Iris pigment epithelial cell (primary cell): ENCODE results near the gene PLAAT3.
A peak's percentile ranks its signal among the peaks of the same experiment; 100 is the strongest.
"Not testable (repeated sequence)": the region's sequence is repeated elsewhere in the genome, so short reads cannot be mapped to it uniquely, and the experiment has no call there.

Experiments
- DNase-seq: peaks from one replicate; pipeline ENCODE4 v3.0.0-alpha.2; 2011; ENCODE audit warnings: low read depth

Gene PLAAT3

DNA sequence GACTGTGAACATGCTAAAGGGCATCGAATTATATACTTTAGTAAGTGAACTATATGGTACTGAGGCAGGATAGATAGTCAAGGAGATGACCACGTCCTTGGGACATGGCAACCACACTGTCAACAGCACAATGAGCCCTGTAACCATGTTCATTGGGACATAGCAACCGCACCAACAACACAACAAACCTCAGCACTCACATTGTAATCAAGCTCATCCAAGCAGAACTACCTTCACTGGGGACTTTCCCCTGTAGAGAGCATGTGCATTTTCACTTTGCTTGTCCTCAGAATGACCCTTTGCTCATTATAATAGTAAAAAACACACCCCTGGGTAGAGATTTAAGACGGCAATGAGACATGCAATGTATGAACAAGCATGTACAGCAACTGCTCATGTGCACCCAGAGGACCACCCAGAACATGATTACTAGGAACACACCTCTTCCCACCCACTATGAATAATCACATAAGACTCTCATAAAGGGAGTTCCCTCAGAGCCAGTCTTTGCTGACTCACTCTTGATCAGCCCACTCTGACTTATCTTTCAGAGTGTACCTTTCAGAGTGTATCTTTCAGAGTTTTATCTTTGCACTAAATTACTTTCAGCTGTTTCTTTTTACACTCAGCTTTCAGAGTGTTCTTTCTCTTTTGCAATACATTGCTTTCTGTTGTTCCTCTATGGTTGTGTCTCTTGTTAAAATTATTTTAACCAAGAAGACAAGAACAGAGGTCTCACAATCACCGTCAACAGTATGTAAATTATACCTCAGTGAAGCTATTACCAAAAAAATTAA lies 47.0 kb downstream of the PLAAT3 start:
- DNase-seq: peak; percentile 94

GRCh38 chr11:63564784-63565350 lies 49.4 kb downstream of the PLAAT3 start:
- no peak for DNase-seq

GRCh38 chr11:63564056-63564774 lies 50.0 kb downstream of the PLAAT3 start:
- no peak for DNase-seq

DNA sequence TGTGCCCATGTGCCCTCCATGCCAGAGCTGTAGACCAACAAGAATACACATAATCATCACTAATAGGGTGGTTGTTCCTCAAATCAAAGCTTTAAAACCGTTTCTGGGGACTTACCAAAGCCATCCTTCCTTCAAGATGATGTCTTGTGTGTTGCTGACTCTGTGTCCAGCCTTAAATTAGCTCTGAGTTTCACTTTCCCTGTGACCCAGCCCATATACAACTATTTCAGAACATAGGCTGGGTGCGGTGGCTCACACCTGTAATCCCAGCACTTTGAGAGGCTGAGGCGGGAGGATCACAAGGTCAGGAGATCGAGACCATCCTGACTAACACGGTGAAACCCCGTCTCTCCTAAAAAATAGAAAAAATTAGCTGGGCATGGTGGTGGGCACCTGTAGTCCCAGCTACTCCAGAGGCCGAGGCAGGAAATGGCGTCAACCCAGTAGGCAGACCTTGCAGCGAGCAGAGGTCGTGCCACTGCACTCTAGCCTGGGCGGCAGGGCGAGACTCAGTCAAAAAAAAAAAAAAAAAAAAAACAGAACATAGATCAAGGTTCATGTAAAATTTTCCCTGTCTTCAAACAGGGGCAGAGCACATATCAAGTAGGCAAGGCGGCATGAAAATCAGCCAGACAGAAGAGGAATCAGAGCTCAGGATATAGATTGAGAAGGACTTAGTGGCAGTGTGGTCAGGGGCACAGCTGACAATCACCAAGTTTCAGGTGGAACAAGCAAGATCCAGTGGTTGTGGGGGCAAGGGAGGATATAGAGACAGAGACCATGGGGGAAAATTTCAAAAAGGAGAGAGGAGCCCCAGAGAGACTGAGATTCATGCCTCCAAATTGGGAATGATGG lies 50.8 kb downstream of the PLAAT3 start, which contains the start of gene PLAAT2:
TSS of gene PLAAT2 (minus strand) at position 179 of the 855 bp plus-strand sequence. CDS start at position 124, 55 bp downstream.
- no peak for DNase-seq

DNA sequence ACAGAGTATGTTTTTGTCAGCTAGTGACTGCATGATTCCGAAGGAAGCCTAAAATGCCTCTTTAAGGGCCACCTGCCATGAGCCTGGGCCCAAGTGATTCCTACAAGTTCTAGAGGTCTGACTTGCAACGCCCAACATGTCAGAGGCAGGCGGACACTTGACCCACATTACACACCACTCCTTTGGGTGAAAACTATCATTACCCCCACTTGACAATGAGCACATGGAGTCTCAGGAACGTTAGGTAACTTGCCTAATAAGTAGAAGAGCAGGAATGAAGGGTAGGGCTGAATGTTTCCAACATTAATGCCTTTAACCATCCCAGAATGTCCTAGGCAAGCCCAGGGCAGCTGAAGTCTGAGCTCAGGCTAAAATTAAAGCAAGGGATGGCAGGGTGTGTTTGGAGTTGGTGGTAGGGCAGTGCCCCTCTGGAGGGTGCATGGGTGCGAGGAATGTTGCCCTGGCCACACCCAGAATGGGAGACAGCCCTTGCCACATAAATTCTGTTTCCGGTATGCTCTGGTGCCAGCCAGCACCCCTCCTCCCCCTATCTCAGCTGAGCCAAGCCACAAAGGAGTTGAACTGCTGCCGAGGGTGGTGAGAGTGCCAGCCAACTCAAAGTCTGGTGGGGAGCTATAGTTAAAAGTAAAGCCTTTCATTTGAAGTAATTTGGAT lies 53.6 kb downstream of the PLAAT3 start:
- no peak for DNase-seq

DNA sequence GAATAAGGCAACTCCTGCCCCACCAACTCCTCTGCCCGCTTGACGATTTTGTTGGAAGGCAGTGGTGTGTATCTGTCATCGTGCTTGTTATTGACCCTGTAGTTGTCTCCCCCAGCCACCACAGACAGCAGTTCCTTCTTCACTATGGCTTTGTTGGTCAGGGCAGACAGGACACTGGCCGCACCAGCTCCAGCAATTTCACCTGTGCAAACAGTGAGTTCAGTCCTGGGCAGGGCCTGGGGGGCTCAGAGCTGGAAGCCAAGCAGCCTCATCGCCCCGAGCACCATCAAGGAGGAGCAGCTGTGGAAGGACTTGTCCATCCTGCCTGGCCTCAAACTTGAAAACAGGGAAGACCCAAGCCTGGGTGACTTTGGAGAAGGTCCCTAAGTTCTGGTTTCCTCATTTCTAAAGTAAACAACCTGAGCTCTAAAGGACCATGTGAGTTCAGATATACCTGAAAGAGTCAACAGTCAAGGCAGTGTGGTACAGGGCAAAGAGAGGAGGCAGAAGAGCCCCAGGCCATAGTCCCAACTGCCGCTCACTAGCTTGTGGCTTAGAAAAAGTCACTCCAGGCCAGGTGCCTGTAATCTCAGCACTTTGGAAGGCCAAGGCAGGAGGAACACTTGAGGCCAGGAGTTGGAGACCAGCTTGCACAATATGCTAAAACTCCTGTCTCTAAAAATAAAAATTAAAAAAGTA lies 55.6 kb downstream of the PLAAT3 start:
- no peak for DNase-seq

DNA sequence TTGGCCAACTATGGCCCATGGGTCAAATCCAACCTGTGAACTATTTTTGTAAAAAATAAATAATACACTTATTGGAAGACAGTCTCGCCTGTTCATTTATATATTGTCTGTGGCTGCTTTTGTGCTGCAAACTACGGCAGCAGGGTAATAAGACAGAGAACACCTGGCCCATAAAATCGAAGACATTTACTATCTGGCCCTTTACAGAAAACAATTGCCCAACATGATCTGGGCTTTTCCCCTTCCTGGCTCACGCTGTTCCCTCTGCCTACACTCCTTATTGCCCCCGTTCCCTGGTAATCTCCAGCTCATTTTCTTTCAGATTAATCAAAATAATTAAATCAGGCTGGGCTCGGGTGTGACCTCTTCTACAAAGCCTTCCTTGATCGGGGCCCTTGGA lies 56.7 kb downstream of the PLAAT3 start:
- no peak for DNase-seq

GRCh38 chr11:63556404-63557013 lies 57.7 kb downstream of the PLAAT3 start:
- no peak for DNase-seq

- DNase-seq: no peak
Measured at GRCh38 chr11:63554877-63555223, 59.4 kb downstream of the PLAAT3 start.

DNA sequence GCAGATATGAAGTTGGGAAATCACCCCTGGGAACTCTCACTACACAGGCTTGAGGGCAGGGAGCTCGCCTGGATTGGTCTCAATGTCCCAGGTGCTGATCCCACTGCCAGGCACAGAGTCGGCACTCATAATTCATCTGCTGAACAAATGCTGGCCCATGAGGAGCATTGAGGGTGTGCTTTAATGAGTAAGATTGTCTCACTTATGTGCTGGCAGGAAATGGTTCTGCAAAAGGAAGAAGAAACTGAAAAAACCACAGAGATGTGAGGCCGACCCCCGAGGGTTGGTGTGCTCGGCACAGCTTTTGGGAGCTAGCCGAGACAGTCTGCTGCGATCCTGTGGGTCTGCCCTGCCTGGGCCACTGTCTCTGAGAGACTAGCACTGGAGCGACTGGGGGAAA lies 60.5 kb downstream of the PLAAT3 start:
- DNase-seq: no peak

GRCh38 chr11:63552921-63553320 lies 61.3 kb downstream of the PLAAT3 start:
- DNase-seq: no peak

- no peak for DNase-seq
Measured at GRCh38 chr11:63551889-63552266, 62.4 kb downstream of the PLAAT3 start.

GRCh38 chr11:63551091-63551888 lies 62.9 kb downstream of the PLAAT3 start:
- no peak for DNase-seq

DNA sequence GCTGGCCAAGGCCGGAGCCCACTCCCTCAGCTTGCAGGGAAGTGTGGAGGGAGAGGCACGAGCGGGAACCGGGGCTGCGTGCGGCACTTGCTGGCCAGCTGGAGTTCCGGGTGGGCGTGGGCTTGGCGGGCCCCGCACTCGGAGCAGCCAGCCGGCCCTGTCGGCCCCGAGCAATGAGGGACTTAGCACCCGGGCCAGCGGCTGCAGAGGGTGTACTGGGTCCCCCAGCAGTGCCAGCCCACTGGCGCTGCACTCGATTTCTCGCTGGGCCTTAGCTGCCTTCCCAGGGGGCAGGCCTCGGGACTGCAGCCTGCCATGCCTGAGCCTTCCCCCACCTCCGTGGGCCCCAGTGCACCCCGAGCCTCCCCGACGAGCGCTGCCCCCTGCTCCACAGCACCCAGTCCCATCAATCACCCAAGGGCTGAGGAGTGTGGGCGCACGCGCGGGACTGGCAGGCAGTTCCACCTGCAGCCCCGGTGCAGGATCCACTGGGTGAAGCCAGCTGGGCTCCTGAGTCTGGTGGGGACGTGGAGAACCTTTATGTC lies 64.0 kb downstream of the PLAAT3 start:
- not testable (repeated sequence) for DNase-seq

DNA sequence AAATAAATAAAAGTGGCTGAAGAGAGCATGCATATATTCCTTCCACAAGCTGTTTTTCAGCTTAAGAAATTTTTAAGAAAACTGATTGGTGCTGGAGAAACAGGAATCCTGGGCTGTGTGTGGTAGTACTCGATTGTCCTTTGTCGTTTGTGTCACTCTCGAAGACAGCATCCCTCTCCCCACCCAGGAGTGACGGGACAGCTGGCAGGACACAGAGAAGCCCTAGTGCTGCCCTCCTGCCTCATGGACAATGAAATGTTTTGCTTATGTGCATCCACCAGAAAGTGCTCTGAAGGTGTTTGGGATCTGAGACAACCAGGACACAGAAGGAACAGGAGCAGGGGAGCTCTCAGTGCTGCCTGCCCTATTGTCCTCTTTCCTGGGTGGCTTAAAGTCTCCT lies 64.8 kb downstream of the PLAAT3 start:
- DNase-seq: no peak

DNA sequence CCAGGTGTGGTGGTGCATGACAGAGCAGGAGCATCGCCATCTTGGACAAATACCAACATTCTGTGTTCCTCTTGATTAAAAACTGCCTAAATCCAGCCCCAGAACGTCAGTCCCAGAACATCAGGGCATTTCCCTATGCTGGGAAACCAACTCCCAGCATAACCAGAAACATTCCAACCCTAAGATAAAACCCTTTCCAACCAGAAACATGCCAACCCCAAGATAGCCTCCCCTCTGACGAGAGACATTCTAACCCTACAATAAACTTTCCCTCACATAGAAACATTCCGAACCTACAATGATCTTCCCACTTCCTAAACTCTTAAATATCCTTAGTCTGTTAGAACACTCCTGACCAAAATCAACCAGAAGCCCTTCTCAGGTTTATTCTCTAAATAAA lies 66.1 kb downstream of the PLAAT3 start:
- DNase-seq: no peak

DNA sequence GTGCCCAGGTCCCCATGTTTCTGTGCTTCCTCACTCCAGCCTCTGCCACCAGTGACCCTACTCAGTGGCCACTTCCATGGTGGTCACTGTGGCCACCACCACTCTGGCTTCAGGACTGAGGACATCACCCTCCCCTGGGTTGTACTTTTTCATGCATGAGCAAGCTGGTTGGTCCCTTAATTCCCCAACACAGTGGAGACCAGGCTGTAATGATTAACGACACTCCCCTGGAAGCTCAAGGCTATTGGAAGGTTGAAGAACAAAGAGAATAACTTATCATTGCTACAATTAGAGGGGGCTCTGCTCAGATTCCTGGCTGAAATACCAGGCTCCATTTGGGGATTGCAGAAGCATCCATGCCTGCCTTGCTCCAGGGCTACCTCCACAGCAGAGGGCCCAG lies 67.2 kb downstream of the PLAAT3 start:
- DNase-seq: no peak

DNA sequence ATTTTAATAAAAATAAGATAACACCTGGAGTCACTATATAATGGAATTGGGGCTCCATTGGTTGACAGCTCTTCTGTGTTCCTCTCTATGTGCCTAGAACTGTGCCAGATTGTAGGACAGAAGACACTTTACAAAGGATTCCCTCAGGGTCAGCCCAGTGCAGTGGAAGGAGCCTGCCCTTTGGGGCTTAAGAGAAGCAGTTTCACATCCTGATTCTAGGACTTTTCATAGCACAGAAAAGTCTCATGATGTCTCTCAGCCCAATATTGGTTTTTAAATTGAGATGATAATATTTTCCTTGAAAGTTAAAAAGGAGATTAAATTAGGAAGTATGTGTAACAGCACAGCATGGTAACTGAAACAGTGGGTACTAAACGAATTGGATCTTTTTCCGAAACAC lies 70.5 kb downstream of the PLAAT3 start:
- DNase-seq: no peak

DNA sequence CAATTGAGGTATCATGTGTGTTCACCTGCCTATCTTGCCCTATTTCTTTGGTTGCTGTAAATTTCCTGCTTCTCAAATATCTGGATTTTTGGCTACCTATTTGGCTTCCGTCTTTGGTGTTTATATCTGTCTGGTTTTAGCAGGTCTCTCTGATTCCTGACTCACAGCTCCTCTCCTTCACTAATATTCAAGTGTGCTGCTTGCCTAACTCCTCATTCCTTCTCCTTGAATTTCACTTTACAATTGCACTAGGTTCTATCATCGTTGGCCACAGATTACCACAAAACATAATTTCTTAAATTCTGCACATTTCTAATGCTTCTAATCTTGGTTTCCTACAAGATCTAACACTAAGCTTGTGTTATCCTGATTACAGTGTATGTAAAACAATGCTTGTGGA lies 71.7 kb downstream of the PLAAT3 start:
- peak; percentile 62 for DNase-seq
